GM23248 (cell line): Measurements from ENCODE around the gene DUSP22. TPM values are rescaled to one million over a fixed set of nuclear protein-coding genes. Genes with fewer than 3 reads are reported as not detected.
"Not testable (repeated sequence)": the region's sequence is repeated elsewhere in the genome, so short reads cannot be mapped to it uniquely, and the experiment has no call there.

ENCODE experiments used
- DNase-seq: peaks from one replicate; pipeline ENCODE4 v3.0.0-alpha.2; 2015
- H2AFZ ChIP-seq: fragments of 200-600 bp; sonication (generic); 2 replicates; pipeline ENCODE4 v1.6.1; 2016; ENCODE audit warnings: antibody characterized with exemption
- H3F3A ChIP-seq: fragments of 200-600 bp; sonication (generic); 2 replicates; pipeline ENCODE4 v1.6.1; 2016; ENCODE audit warnings: mild to moderate bottlenecking, antibody characterized with exemption, mixed run types; ENCODE audit not compliant: insufficient read depth
- H3K27ac ChIP-seq: fragments of 200-600 bp; sonication (generic); 2 replicates; pipeline ENCODE4 v1.5.1; 2016; ENCODE audit warnings: mild to moderate bottlenecking
- H3K27me3 ChIP-seq: fragments of 200-600 bp; sonication (generic); replicated peaks from 2 replicates; pipeline ENCODE4 v1.6.1; 2016; ENCODE audit warnings: mild to moderate bottlenecking; ENCODE audit not compliant: insufficient read depth
- H3K36me3 ChIP-seq: fragments of 200-600 bp; sonication (generic); 2 replicates; pipeline ENCODE4 v1.6.1; 2016; ENCODE audit warnings: low read depth, mild to moderate bottlenecking
- H3K4me1 ChIP-seq: fragments of 200-600 bp; sonication (generic); 2 replicates; pipeline ENCODE4 v1.6.1; 2016; ENCODE audit warnings: mild to moderate bottlenecking; ENCODE audit not compliant: insufficient read depth
- H3K4me2 ChIP-seq: fragments of 200-600 bp; sonication (generic); one replicate; pipeline ENCODE4 v1.6.1; 2016; ENCODE audit warnings: mild to moderate bottlenecking; ENCODE audit not compliant: unreplicated experiment
- H3K4me3 ChIP-seq: fragments of 200-600 bp; sonication (generic); 2 replicates; pipeline ENCODE4 v1.5.1; 2016; ENCODE audit warnings: mild to moderate bottlenecking
- H3K79me2 ChIP-seq: fragments of 200-600 bp; sonication (generic); 2 replicates; pipeline ENCODE4 v1.6.1; 2016; ENCODE audit warnings: mild to moderate bottlenecking; ENCODE audit not compliant: insufficient read depth
- H3K9ac ChIP-seq: fragments of 200-600 bp; sonication (generic); 2 replicates; pipeline ENCODE4 v1.6.1; 2016; ENCODE audit warnings: mild to moderate bottlenecking
- H3K9me2 ChIP-seq: fragments of 200-600 bp; sonication (generic); 2 replicates; pipeline ENCODE4 v1.6.1; 2016; ENCODE audit warnings: mixed run types, mild to moderate bottlenecking, moderate library complexity; ENCODE audit not compliant: insufficient read depth
- H3K9me3 ChIP-seq: fragments of 200-600 bp; sonication (generic); one replicate; pipeline ENCODE4 v1.6.1; 2017; ENCODE audit warnings: low read depth
- H4K20me1 ChIP-seq: fragments of 200-600 bp; sonication (generic); 2 replicates; pipeline ENCODE4 v1.6.0; 2016; ENCODE audit not compliant: insufficient read depth
- EZH2 ChIP-seq: fragments of 200-600 bp; sonication (generic); IDR thresholded peaks from 2 replicates; pipeline ENCODE4 v1.6.1; 2018; ENCODE audit warnings: antibody characterized with exemption, mild to moderate bottlenecking; ENCODE audit not compliant: insufficient read depth, poor library complexity, severe bottlenecking
- EZH2phosphoT487 ChIP-seq: fragments of 200-600 bp; sonication (generic); IDR thresholded peaks from 2 replicates; pipeline ENCODE4 v1.6.1; 2018; ENCODE audit warnings: antibody characterized with exemption, moderate library complexity, mild to moderate bottlenecking, low read depth; ENCODE audit not compliant: insufficient read depth
- WGBS, 2 experiments: methylation state at CpG; one replicate each; pipeline ENCODE4 v1.1.6; 2015 to 2017; ENCODE audit warnings: low lambda C conversion rate in 2 of 2, low coverage in 1 of 2; ENCODE audit errors: missing lambda C conversion rate in 2 of 2; 5-methylcytosine and 5-hydroxymethylcytosine counted together
- in situ Hi-C: fragments of 300-500 bp; cut with MboI; formaldehyde crosslinking; loops from 2 replicates; pipeline ENCODE4 v1.15.0; 2020
- polyA plus RNA-seq: library from polyadenylated mRNA; unstranded; fragments of >200 nt; fragmentation: Nextera tagmentation; extraction: Ambion mirVana; gene quantifications from 2 replicates; pipeline ENCODE4 v1.2.1, GENCODE V29; 2016
- total RNA-seq: library from RNA; depleted of rRNA; stranded (reverse); fragments of >200 nt; shearing (Covaris generic); gene quantifications from 2 replicates; pipeline ENCODE4 v1.2.3, GENCODE V29; 2014

The DUSP22 gene
- total and polyA plus RNA-seq, 2 experiments from 2014 or later: 12.4 to 15.7 TPM

DNA sequence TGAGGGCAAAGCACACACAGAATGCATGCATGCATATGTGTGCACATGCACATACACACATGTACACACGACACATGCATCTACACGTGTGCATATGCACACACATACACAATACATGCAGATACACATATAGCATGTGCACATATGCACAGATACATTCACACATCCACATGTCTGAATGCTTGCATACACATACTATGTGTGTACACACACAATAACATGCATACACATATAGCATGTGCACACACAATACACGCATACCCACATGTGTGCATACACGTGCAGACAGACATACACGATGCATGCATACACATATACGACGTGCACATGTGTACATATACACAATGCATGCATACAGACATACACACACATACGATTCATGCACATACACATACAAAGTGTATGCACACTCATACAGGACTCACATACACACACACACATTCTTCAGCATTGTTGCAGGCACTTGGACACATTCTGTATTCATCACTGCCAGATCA lies 75.1 kb downstream of the DUSP22 start:
- H2AFZ ChIP-seq: no peak overlapping the region
- H3K79me2 ChIP-seq: no peaks in the 10 kb centered on the region
- no peaks in the 10 kb centered on the region for H3K4me1 ChIP-seq
- H3K9ac ChIP-seq: no peak overlapping the region
- H3K4me3 ChIP-seq: no peak overlapping the region
- H4K20me1 ChIP-seq: no peaks in the 10 kb centered on the region
- WGBS, 2 experiments: 42 to 52% methylated on average over 8 of the region's 8 CpGs
- H3K9me2 ChIP-seq: no peaks in the 10 kb centered on the region
- no peaks in the 10 kb centered on the region for H3K36me3 ChIP-seq
- no peak overlapping the region for H3K27ac ChIP-seq
- no peaks in the 10 kb centered on the region for H3F3A ChIP-seq
- no peak for TF ChIP-seq EZH2phosphoT487
- TF ChIP-seq EZH2: no peak
- H3K4me2 ChIP-seq: no peak overlapping the region
- DNase-seq: no peak
- peaks cover 34% of the 10 kb centered on the region for H3K27me3 ChIP-seq
- in situ Hi-C loops: no loop called here
- no peaks in the 10 kb centered on the region for H3K9me3 ChIP-seq

DNA sequence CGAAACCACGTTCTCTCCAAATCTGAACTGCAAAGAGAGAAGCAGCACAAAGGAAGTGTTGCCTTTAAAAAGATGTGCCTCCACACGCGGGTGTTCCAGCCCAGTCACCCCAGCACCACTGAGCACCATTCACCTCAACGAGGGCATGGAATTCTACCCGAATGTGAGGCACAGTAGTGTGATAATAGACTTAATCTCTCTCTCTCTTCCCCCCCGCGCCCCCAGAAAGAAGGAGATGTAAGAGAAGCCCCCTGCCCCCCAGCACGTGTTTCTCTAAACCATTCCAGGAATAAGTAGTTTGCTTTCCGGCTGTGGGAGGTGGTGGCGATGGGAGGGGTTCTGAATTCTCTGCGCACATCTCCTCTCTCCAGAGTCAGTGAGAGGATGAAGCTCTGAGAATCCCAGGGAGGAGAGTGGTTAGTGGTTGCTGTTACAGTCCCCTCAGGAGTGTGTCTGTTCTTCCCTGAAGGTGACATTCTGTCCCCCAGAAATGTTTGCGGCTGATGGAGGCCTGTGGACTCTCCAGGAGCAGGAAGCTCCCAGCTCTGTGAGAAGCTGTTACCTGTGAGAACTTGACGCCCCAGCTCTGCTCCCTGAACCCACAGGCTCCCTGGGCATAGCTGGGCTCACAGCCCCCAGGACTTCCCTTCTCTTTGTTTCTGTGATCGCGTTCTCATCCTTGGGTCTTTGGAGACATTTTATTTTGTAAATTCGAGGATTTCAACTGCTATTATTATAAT lies 75.8 kb downstream of the DUSP22 start:
- TF ChIP-seq EZH2phosphoT487 (no peak), EZH2 (no peak)
- Histone ChIP-seq H3K27ac (no peak overlapping the region), H3K36me3 (no peaks in the 10 kb centered on the region), H3K27me3 (peaks cover 41% of the 10 kb centered on the region), H3K79me2 (no peaks in the 10 kb centered on the region), H3K4me2 (no peak overlapping the region), H3K9me2 (no peaks in the 10 kb centered on the region), H3K9ac (no peak overlapping the region), H3K9me3 (no peaks in the 10 kb centered on the region), H3F3A (no peaks in the 10 kb centered on the region), H3K4me3 (no peak overlapping the region), H4K20me1 (no peaks in the 10 kb centered on the region), H2AFZ (no peak overlapping the region), H3K4me1 (no peaks in the 10 kb centered on the region)
- 46 to 48% methylated on average over 17 of the region's 17 CpGs for WGBS, 2 experiments
- in situ Hi-C loops: no loop called here
- no peak for DNase-seq

DNA sequence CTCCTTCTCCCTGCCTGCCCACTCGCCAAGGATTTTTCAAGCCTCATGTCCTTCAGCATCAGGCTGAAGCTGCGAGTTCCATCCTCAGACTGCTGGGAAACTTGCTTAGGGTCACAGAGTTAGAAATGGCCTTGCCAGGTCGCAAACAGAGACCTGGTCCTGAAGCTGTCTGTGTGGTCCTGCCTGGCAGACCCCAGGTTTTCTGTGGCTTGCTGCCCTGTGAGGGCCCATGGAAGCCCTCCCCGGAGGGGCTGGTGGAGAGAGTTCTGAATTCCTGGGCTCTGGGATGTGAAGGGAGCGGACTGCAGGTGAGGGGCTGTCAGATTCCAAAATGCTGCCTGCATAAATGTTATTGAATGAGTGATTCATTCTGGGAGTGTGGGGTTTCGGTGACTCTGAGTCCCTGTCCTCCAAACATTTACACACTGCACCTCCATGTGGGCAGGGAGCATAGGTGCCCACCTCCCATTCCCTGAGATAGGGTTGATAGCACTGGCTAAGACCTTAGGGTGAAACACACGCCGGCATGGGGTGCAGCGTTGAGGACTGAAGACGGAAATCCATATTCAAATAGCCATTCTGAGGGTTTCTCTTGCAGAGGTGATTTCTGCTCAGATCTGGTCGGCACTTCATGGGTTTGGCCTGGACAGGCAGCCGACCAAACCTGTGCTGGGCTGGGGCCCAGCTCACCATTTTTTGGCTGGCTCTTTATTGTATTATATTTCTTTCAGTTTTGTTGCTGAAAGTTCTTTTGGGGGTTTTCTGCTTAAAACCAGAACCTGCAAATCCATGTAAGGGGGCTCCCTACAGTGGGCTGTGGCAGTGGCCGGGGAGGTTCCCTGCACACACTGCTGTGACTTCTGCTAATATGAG lies 77.5 kb downstream of the DUSP22 start:
- Histone ChIP-seq H3K4me2 (no peak overlapping the region), H3K4me3 (no peak overlapping the region), H3K36me3 (no peaks in the 10 kb centered on the region), H3K9me3 (no peaks in the 10 kb centered on the region), H3K27me3 (peaks cover 47% of the 10 kb centered on the region), H2AFZ (no peak overlapping the region), H4K20me1 (no peaks in the 10 kb centered on the region), H3F3A (no peaks in the 10 kb centered on the region), H3K79me2 (no peaks in the 10 kb centered on the region), H3K9ac (no peak overlapping the region), H3K4me1 (no peaks in the 10 kb centered on the region), H3K9me2 (no peaks in the 10 kb centered on the region), H3K27ac (no peak overlapping the region)
- WGBS, 2 experiments: 45 to 49% methylated on average over 13 of the region's 13 CpGs
- no peak for TF ChIP-seq EZH2phosphoT487
- TF ChIP-seq EZH2: no peak
- DNase-seq: no peak
- in situ Hi-C loops: no loop called here

DNA sequence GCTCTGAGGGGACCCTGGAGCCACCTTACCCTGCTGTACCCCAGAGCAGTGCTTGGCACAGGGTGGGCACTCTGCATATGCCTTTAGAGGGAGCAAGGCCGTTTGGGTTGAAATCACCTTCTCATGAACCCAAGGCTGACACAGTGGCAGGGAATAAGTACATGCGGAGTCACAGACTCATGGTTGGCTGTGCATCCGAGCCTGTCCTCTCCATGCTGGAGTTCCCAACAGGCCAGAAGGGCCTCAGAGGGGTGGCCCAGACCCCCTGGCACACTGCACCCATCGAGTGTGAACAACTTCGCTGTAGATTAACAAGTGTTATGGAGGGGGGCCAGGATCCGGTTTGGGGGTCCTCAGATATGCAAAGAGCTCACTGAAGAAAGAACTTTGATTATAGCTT lies 78.3 kb downstream of the DUSP22 start:
- Histone ChIP-seq H3K27ac (no peak overlapping the region), H3K4me3 (no peak overlapping the region), H3K9me2 (no peaks in the 10 kb centered on the region), H3K27me3 (peaks cover 47% of the 10 kb centered on the region), H4K20me1 (no peaks in the 10 kb centered on the region), H3K79me2 (no peaks in the 10 kb centered on the region), H3K4me1 (no peaks in the 10 kb centered on the region), H2AFZ (no peak overlapping the region), H3F3A (no peaks in the 10 kb centered on the region), H3K9me3 (no peaks in the 10 kb centered on the region), H3K4me2 (no peak overlapping the region), H3K36me3 (no peaks in the 10 kb centered on the region), H3K9ac (no peak overlapping the region)
- WGBS, 2 experiments: 42 to 51% methylated on average over 6 of the region's 6 CpGs
- in situ Hi-C loops: no loop called here
- TF ChIP-seq EZH2phosphoT487 (no peak), EZH2 (no peak)
- DNase-seq: no peak

DNA sequence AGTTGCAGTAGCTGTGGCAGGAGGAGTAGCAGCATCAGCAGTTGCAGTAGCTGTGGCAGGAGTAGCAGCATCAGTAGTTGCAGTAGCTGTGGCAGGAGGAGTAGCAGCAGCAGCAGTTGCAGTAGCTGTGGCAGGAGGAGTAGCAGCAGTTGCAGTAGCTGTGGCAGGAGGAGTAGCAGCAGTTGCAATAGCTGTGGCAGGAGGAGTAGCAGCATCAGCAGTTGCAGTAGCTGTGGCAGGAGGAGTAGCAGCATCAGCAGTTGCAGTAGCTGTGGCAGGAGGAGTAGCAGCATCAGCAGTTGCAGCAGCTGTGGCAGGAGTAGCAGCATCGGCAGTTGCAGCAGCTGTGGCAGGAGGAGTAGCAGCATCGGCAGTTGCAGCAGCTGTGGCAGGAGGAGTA lies 79.6 kb downstream of the DUSP22 start:
- in situ Hi-C loops, H3K4me3 ChIP-seq, H3K9ac ChIP-seq, H4K20me1 ChIP-seq, H3K4me2 ChIP-seq, H3K27ac ChIP-seq, H2AFZ ChIP-seq, H3K9me3 ChIP-seq, H3F3A ChIP-seq, H3K36me3 ChIP-seq, H3K79me2 ChIP-seq, H3K4me1 ChIP-seq, DNase-seq, H3K9me2 ChIP-seq: not testable (repeated sequence)
- WGBS, 2 experiments: 59 to 77% methylated on average over 2 of the region's 2 CpGs
- H3K27me3 ChIP-seq: peaks cover 35% of the 10 kb centered on the region
